Dedifferentiated amniotic fluid mesenchymal stem cell (primary cell): ENCODE results near the gene MAFB.

Experiments
- DNase-seq: peaks from one replicate; pipeline ENCODE4 v3.0.0-alpha.2; 2016; ENCODE audit errors: extremely low spot score

The MAFB gene

DNA sequence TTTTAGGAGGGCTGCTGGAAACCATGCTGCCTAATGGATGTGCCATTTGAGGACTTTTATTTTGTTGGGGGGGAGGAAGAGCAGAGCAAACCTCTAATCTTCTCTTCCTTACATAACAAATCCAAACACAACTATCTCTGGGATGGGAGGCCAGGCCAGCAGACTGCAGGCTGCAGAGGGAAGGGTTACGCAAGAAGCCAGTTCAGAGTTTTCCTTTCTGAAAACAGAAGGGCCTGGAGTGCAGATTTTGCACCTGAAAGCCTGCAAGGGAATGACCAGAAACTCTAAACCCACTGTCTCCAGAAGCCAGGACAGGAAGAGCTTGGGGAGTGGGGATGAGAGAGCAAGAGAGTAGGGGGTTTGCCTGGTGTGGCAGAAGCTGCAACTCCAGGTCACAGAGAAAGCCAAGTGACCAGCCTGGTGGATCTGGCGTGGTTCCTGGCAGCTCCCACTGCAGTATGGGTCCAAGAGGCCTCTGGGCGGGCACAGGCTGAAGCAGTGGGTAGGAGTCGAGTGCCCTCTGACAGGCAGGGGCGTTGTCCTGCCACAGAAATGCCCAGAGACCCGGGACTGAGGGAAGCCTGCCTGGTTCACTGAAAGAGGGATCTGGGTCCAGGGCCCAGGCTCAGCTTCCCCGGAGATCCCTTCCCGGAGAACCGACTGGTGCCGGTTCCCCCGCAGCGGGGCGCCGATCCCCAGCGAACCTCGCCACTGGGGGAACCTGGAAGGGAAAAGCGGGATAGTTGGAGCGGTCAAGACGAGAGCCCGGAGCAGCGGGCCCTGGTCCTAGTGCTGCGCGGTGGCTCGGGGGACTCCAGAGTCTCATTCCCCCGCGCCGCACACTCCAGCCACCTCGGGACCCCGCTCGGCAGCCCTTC is 6.7 kb downstream of the MAFB start:
- no peak for DNase-seq

- no peak for DNase-seq
Measured at GRCh38 chr20:40681684-40682083, 7.4 kb downstream of the MAFB start.

GRCh38 chr20:40681165-40681564 is 7.9 kb downstream of the MAFB start:
- DNase-seq: no peak

- no peak for DNase-seq
Measured at GRCh38 chr20:40680161-40680959, 8.7 kb downstream of the MAFB start.

DNA sequence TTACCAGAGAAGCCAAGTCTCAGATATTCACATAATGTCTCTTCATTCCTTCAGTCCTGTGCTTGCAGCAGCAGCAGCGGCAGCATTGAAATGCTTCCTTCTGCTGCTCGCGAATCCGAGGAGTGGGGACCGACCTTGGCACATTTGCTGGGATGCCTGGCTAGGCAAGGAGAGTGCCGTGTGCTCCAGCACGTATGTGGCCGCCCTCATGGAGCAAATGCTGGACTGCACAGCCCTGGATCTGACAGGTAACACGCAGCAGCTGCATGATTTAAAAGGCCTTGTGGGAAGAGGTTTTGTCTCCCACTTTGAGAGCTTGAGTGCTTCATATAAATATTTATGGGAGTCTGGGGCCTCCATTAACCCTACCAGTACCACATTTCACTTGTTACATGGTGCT is 9.9 kb downstream of the MAFB start:
- DNase-seq: no peak

DNA sequence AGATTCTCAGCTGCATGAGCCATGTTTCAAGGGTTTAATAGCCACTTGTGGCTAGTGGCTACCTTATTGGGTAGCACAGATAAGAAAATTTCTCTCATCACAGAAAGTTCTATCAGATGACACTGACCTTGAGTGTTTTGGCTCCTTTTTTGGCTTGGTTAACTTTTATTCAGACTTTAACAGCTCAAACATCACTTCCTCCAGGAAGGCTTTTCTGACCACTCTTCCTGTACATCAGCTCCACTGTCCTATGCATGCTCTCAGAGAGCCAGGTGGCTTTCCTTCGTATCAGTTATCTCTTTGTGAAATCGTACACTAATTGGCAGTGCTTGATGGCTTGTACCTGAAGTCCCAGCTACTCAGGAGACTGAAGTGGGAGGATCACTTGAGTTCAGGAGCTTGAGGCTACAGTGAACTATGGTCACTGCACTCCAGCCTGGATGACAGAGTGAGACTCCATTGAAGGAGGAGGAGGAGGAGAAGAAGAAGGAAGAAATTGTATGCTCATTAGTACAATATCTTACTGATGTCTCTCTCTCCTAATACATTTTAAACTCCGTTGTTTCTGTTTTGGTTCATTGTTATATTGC is 10.7 kb downstream of the MAFB start:
- no peak for DNase-seq

- DNase-seq: no peak
Measured at GRCh38 chr20:40677343-40677924, 11.6 kb downstream of the MAFB start.

DNA sequence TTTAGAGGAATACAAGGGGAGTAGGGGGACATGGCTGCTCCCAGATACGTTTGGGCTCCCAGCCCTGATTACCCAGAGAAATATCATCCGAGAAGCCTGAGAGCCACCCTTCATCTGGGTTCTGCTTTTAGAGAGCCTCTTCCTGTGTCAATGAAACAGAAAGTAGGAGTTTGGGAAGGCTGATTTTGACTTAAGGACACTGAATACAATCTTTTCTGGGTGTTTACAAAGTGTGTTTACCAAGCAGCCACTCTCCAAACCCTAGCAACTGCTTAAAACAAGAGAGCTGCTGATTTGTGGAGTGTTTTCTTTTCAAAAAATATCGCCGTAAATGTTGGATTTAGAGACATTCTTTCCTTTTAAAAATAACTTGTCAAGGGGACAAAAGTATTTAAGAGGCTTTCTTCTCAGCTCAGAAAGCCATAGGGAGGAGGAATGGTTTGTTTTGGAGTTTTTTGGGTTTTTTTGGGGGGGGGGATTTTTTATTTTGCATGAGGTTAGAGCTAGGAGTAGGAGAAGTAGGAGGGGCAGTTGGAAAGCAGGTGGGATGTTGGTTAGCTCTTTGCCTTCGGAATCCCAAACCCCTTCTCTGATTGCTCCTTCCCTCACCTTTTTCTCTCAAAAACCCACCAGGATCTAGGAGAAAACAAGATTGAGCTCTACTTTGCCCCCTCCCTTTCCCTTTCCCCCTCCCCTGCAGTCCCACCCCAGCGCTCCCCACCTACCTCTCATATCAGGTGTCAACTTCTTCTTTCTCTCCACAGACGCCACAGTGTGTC is 12.4 kb downstream of the MAFB start:
- no peak for DNase-seq

- DNase-seq: no peak
Measured at GRCh38 chr20:40675599-40676221, 13.3 kb downstream of the MAFB start.

- no peak for DNase-seq
Measured at GRCh38 chr20:40673442-40673841, 15.6 kb downstream of the MAFB start.

DNA sequence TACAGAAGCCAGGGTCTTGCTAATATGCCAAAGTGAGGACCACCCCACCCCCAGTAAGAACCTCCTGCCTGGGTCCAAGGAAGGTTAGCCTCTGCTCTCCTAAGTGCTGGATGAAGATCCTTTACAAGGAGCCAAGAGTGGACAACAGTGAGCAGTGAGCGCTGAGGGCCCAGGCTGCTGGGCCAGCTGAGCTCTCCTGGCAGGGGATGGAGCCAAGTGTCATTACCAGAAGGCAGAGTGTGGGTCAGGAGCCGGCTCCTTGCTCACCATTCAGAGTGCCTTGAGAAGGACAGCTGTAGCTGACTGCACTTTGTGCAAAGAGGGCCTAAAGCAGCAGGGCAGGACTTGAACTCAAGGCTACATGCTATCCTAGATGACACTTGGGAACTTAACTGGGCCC is 16.9 kb downstream of the MAFB start:
- DNase-seq: no peak

- DNase-seq: no peak
Measured at GRCh38 chr20:40670253-40670652, 18.8 kb downstream of the MAFB start.

DNA sequence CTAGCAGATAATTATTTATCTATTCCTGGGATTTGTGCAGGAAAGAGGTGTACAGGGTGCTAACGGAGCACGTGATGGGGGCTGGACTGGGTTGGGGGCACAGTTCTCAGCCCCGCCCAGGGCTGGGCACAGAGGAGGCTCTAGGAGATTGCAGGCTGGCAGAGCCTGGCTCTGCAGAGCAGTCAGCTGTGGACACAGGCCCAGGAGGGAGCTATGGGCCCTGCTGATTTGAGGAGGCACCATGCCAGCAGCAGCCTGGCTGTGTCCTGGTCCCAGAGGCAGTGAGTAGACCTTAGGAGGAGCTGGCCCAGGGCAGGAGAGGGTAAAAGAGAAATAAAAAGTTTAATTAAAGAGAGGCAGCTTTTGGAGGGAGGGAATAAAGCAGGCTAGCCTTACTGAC is 19.3 kb downstream of the MAFB start:
- no peak for DNase-seq

DNA sequence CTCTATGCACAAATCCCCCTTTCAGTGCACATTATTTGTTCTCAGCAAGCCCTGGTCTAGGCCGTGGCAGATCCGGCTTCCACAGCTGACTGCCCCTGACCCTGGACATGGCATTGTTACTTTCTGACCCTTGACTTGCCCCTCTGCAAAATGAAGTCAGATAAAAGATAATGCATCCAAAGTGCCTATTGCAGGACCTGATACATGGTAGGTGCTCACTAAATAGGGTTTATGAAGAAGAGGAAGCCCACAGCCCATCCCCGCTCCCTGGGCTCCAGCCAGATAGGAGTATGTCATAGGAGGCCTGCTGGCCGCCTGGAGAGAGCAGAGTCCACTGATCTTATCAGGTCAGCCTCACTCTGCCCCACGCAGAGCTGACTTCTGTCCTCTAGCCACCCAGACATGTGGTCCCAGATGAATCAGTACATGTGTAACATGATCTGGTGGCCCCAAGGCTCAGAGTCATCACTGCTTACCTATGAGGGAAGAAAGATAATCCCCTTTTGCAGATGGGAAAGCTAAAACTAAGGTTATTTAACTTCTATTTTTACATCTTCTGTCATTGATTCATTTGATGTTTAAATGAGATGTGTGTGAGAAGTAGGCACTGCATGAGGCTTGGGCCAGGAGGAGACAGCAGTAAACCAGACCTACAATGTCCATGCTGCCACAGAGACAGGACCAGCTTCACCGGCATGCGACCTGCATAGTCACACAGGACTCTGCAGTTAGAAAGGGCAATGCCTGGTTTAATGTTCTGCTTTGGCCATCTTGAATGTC is 20.4 kb downstream of the MAFB start:
- DNase-seq: no peak

GRCh38 chr20:40667503-40667902 is 21.5 kb downstream of the MAFB start:
- DNase-seq: no peak

DNA sequence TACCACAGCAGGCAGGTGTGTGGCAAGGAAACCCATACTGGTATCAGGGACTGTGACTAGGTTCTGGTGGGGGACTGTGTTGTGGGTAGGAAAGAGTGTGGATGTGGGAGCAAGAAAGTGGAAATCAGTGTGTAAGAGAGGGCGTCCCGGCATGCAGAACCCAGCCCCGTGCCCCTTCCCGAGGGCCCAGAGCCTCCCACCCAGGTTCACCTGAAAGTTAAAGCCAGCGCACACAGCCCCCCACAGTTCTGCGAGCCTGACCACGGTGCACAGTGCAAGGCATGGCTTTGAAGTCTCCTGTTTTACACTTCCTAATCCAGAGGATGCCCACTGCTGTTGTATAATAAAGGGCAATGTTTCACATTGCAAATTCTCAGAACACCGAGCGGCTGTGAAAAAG is 22.7 kb downstream of the MAFB start:
- no peak for DNase-seq

DNA sequence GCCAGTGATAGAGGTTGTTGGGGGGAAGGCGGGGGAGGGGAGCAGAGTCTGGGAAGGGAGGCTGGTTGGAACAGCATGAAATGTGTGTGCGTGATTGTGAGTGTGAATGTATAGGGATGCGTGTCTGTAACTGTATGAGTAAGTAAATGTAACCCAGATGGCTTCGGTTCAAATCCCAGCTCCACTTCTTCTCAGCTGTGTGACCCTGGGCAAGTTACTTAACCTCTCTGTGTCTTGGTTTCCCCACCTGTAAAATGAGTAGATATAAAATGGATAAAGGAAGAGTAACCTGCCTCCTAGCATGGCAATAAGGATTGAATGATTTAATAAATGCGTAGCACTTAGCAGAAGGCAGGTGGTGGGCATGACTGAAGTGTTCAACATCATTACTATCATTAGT is 24.1 kb downstream of the MAFB start:
- no peak for DNase-seq

DNA sequence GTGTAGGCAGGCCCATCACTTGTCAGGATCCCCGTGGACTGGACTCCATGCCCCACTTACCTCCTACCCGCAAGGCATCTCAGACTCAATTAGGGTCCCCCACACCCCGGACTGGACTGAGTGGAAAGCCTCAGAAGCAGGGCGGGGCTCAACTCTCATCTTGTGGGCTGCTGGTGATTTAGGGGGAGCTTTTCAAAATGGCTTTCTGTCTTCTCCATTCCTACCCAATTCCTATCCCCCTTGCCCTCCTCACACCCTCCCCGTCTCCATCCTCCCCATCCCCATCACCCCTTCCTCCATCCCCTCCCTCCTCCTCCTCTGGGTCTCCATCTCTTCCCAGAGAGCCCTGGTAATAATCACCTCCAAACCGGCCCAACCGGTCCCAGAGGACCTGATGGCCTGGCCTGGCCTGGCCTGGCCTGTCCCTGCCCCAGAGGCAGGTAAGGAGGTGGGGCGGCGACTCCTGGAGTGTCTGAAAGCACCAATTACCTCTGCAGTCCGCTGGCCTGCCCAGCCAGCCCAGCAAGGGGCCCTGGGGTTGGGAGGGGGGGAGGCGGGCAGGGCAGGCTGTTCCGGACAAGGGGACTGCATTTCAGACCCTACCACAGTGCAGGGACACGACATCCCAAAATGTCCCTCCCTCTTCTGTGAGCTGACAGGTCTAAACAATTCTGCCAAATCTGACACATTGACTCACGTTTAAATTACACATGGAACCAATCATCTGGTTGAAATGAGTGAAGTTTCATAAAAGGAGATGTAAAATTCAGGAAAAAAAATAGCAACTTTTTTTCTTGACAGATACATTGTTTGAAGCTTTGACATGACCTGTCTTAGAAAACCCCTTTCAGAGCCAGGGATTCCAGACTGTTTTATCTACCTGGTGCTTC is 24.8 kb downstream of the MAFB start:
- no peak for DNase-seq

GRCh38 chr20:40663304-40663790 is 25.7 kb downstream of the MAFB start:
- DNase-seq: no peak
